Subcutaneous abdominal adipose tissue (tissue), 5 donors: ENCODE measurements around the gene CYP2S1.
"Not testable (repeated sequence)": the region's sequence is repeated elsewhere in the genome, so short reads cannot be mapped to it uniquely, and the experiment has no call there.

Source experiments
- H3K27ac ChIP-seq: one replicate; pipeline ENCODE4 v1.7.0; 2013; ENCODE audit warnings: low read depth, mild to moderate bottlenecking, inconsistent platforms, low read length, moderate library complexity
- H3K27me3 ChIP-seq, 5 donors: one replicate each; pipeline ENCODE4 v1.7.0; 2013; ENCODE audit warnings: low read length in 5 of 5, inconsistent platforms in 1 of 5; ENCODE audit not compliant: control insufficient read depth in 5 of 5, insufficient read depth in 4 of 5
- H3K36me3 ChIP-seq, 5 donors: one replicate each; pipeline ENCODE4 v1.7.0; 2013; ENCODE audit warnings: low read length in 5 of 5; ENCODE audit not compliant: control insufficient read depth in 5 of 5, insufficient read depth in 5 of 5
- H3K4me1 ChIP-seq, 5 donors: one replicate each; pipeline ENCODE4 v1.7.0; 2013; ENCODE audit warnings: low read length in 5 of 5, mild to moderate bottlenecking in 3 of 5, moderate library complexity in 1 of 5; ENCODE audit not compliant: control insufficient read depth in 5 of 5, insufficient read depth in 5 of 5
- H3K4me3 ChIP-seq, 5 donors: one replicate each; pipeline ENCODE4 v1.7.0; 2013; ENCODE audit warnings: low read length in 5 of 5, low read depth in 1 of 5
- H3K9ac ChIP-seq, 5 donors: one replicate each; pipeline ENCODE4 v1.7.0; 2013; ENCODE audit warnings: low read length in 5 of 5, mild to moderate bottlenecking in 4 of 5, moderate library complexity in 3 of 5
- H3K9me3 ChIP-seq, 5 donors: one replicate each; pipeline ENCODE4 v1.7.0; 2013; ENCODE audit warnings: low read length in 5 of 5; ENCODE audit not compliant: control insufficient read depth in 5 of 5
- donor health status: healthy.
- donor health status: healthy.
- donor health status: healthy.
- donor health status: healthy.
- donor health status: healthy.

Gene CYP2S1

GRCh38 chr19:41192574-41193429 is at the start of gene CYP2S1:
CYP2S1 (plus strand) TSS chr19:41193219; CDS start chr19:41193265, 46 bp downstream.
- Histone ChIP-seq H3K9ac (no peak within 1 kb of the TSS), H3K4me1 (peaks cover 0 to 24% (median 17%) of the 10 kb centered on the region in 5 donors), H3K36me3 (no peaks in the 10 kb centered on the region), H3K27ac (no peak within 1 kb of the TSS), H3K4me3 (peak within 1 kb of the TSS in 3 of 5 donors; percentile 42 to 54 (median 53)), H3K9me3 (no peaks in the 10 kb centered on the region), H3K27me3 (peaks cover 16 to 42% (median 26%) of the 10 kb centered on the region in 5 donors)

- H3K4me3 ChIP-seq: no peak overlapping the region
- H3K9me3 ChIP-seq: no peaks in the 10 kb centered on the region
- H3K4me1 ChIP-seq: no peaks in the 10 kb centered on the region
- no peak overlapping the region for H3K27ac ChIP-seq
- no peaks in the 10 kb centered on the region for H3K36me3 ChIP-seq
- H3K9ac ChIP-seq: no peak overlapping the region
- H3K27me3 ChIP-seq: peaks cover 0 to 4% (median 0%) of the 10 kb centered on the region in 5 donors
Measured at GRCh38 chr19:41144403-41144802, 48.6 kb upstream of the CYP2S1 start.

GRCh38 chr19:41149831-41150230 is 43.2 kb upstream of the CYP2S1 start:
- no peaks in the 10 kb centered on the region for H3K9me3 ChIP-seq
- no peak overlapping the region for H3K4me3 ChIP-seq
- H3K4me1 ChIP-seq: no peaks in the 10 kb centered on the region
- H3K27me3 ChIP-seq: peaks cover 0 to 4% (median 0%) of the 10 kb centered on the region in 5 donors
- H3K27ac ChIP-seq: no peak overlapping the region
- H3K36me3 ChIP-seq: no peaks in the 10 kb centered on the region
- no peak overlapping the region for H3K9ac ChIP-seq

GRCh38 chr19:41150986-41151385 is 42.0 kb upstream of the CYP2S1 start:
- H3K27me3 ChIP-seq, H3K4me3 ChIP-seq, H3K27ac ChIP-seq, H3K9ac ChIP-seq, H3K4me1 ChIP-seq, H3K9me3 ChIP-seq, H3K36me3 ChIP-seq: not testable (repeated sequence)

- no peak overlapping the region for H3K9ac ChIP-seq
- H3K4me3 ChIP-seq: no peak overlapping the region
- no peak overlapping the region for H3K27ac ChIP-seq
- no peaks in the 10 kb centered on the region for H3K36me3 ChIP-seq
- no peaks in the 10 kb centered on the region for H3K4me1 ChIP-seq
- H3K27me3 ChIP-seq: no peaks in the 10 kb centered on the region
- peaks cover 0 to 7% (median 0%) of the 10 kb centered on the region in 5 donors for H3K9me3 ChIP-seq
Measured at GRCh38 chr19:41154060-41154459, 39.0 kb upstream of the CYP2S1 start.

GRCh38 chr19:41156207-41156606 is 36.8 kb upstream of the CYP2S1 start:
- Histone ChIP-seq H3K4me1 (no peaks in the 10 kb centered on the region), H3K27me3 (no peaks in the 10 kb centered on the region)

GRCh38 chr19:41159881-41160280 is 33.1 kb upstream of the CYP2S1 start:
- Histone ChIP-seq H3K27ac (no peak overlapping the region), H3K4me3 (no peak overlapping the region), H3K9me3 (peaks cover 0 to 7% (median 0%) of the 10 kb centered on the region in 5 donors), H3K27me3 (no peaks in the 10 kb centered on the region), H3K4me1 (no peaks in the 10 kb centered on the region), H3K9ac (no peak overlapping the region), H3K36me3 (no peaks in the 10 kb centered on the region)

More at GRCh38 chr19:41156207-41156606, 36.8 kb upstream of the CYP2S1 start:
- Histone ChIP-seq H3K4me3 (no peak overlapping the region), H3K36me3 (no peaks in the 10 kb centered on the region), H3K9me3 (peaks cover 0 to 7% (median 0%) of the 10 kb centered on the region in 5 donors), H3K27ac (no peak overlapping the region), H3K9ac (no peak overlapping the region)

- Histone ChIP-seq H3K27ac (no peak overlapping the region), H3K4me3 (no peak overlapping the region), H3K4me1 (no peaks in the 10 kb centered on the region)
Measured at GRCh38 chr19:41161903-41162302, 31.1 kb upstream of the CYP2S1 start.

GRCh38 chr19:41166944-41167804 is 25.8 kb upstream of the CYP2S1 start:
- Histone ChIP-seq H3K4me3 (no peak overlapping the region), H3K36me3 (no peaks in the 10 kb centered on the region), H3K27ac (no peak overlapping the region), H3K9ac (no peak overlapping the region), H3K27me3 (no peaks in the 10 kb centered on the region), H3K9me3 (no peaks in the 10 kb centered on the region), H3K4me1 (no peaks in the 10 kb centered on the region)

More at GRCh38 chr19:41161903-41162302, 31.1 kb upstream of the CYP2S1 start:
- Histone ChIP-seq H3K9me3 (no peaks in the 10 kb centered on the region), H3K9ac (no peak overlapping the region), H3K27me3 (no peaks in the 10 kb centered on the region), H3K36me3 (no peaks in the 10 kb centered on the region)
